Measurements from ENCODE around the gene PIP4K2A.
A peak's percentile ranks its signal among the peaks of the same experiment; 100 is the strongest.
"Not testable (repeated sequence)": the region's sequence is repeated elsewhere in the genome, so short reads cannot be mapped to it uniquely, and the experiment has no call there.

Gene PIP4K2A

DNA sequence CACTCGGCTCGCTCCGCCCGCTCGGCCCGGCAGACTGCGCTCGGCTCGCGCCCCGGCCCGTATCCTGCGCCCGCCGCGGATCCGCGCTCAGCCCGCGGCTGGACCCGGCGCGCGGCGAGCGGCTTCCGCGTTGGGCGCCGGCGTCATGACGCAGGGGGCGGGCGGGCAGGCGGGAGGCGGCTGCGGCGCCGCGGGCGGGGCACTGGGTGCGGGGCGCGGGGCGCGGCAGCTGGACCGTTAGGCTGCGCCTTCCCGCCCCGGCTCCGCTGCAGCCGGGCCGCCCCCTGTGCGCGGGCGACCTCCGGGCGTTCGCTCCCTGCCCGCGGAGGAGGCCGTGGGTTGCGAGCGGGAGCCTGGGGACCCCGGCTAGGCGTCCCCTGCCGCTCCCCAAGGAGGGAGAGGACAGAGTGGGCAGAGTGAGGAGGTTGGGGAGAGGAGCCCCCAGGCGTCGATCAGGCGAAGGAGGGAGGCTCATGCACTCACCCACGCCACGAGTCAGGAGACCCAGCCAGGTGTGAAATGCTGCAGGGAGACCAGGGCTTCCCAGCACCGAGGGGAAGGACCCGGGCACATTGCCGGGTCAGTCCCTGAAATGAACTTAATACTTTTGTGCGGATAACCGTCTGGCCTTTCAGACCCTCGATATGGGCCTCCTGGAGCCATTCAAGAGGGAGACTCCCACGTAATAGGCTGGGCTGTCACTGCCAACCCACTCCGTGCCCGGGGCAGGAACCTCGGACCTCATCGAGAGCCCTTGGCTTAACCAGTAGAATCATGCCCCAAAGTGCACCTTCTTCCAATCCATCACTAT is at the start of gene PIP4K2A:
Gene PIP4K2A, minus strand, starts transcription at position 100 of the 811 bp plus-strand sequence. CDS start 252 bp downstream, outside the sequence.
- peak; percentile 69 for DNase-seq (ENCODE audit: low spot score)

DNA sequence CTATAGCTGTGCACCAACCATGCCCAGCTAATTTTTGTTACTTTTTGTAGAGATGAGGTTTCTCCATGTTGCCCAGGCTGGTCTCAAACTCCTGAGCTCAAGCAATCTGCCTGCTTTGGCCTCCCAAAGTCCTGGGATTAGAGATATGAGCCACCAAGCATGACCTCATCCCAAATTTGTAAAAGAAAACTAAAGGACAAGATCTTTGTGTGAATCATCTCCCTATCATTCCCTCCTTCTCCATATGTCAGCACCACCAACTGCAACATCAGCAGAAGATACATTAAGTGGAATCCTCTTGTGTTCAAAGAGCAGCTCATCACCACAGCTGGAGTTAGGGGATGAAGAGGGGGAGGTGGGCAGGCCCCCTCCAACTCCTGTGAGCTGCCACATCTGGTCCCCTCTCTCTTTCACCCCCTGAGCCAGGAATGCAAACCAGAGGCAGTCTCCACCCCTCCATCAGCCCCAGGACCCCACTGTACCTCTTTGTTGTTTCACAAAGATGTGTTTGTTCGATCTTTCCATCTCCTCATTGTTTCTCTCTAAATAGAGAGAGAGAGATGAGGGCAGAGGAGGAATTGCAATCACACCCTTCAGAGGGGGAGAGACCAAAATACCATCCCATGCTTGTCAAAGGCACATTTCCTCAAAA is 47.3 kb upstream of the PIP4K2A start:
- DNase-seq (ENCODE audit: low spot score) = no peak

DNA sequence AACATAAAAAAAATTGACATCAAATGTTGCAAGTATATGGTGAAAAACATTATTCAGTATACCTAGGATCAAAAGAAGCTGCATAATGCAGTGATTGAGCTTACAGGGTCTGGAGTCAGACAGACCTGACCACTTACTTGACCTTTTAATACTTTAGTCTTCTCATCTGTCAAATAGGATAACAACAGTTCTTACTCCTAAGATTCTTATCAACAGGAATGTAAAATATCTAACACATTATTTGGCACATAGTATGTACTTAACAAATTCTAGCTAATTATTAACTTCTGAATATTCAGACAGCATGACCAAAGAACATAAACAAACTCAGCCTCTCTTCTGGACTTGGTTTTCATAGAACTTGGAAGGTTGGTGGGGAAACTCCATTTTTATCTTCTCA is 45.6 kb upstream of the PIP4K2A start:
- DNase-seq (ENCODE audit: low spot score) = no peak

DNA sequence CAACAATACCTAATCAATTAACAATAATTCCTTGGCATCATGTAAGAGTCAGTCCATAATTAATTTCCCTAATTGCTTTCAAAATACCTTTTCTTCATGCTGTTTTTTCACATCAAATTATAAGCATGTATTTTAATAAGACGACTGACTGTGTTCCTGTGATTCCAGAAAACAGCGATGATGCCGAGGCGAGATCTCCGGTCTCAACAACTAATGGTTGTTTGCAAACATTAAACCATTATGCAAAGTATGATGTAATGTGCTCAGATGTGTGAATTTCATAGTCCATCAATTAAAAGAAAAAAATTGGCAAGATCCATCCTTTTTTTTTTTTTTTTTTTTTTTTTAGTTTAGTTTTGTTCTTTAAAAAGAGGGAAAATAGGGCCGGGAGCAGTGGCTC is 44.5 kb upstream of the PIP4K2A start:
- no peak for DNase-seq (ENCODE audit: low spot score)

DNA sequence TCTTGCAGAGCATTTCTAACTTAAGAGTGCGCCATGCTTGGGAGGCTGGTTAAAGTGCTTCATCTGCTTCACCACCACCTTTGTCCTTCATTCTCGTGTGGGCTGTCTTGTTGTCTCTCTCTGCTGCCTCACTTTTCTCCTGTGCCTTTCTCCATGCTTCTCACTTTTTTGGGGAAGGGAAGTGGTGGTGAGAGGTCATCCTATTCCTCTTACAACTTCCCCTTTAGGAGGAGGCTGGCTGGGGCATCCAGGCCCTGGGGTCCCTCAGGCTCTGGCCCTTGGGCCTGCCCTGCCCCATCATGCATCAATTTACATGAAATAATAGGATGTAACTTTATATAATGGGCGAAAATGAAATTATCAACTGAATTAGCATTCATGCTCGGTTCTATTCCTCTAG is 39.9 kb upstream of the PIP4K2A start:
- DNase-seq (ENCODE audit: low spot score) = no peak

DNA sequence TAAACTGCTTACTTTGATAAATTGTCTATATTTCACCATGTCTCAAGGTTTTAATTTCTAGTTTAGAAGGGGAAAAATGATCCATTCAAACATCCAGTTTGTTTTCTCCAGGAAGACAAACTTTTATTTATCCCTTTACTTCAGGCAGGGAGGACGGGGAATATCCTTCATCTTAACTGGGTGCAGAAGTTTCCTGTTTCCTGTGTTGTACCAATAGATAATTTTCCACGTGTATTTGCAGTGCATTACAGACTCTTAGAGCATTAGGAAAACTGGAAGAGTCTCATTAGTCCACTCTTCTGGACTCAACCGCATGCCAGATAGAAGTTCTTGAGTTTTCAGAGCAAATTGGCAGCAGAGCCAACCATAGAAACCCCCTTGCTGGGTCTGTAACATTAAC is 39.4 kb upstream of the PIP4K2A start:
- DNase-seq (ENCODE audit: low spot score) = no peak

DNA sequence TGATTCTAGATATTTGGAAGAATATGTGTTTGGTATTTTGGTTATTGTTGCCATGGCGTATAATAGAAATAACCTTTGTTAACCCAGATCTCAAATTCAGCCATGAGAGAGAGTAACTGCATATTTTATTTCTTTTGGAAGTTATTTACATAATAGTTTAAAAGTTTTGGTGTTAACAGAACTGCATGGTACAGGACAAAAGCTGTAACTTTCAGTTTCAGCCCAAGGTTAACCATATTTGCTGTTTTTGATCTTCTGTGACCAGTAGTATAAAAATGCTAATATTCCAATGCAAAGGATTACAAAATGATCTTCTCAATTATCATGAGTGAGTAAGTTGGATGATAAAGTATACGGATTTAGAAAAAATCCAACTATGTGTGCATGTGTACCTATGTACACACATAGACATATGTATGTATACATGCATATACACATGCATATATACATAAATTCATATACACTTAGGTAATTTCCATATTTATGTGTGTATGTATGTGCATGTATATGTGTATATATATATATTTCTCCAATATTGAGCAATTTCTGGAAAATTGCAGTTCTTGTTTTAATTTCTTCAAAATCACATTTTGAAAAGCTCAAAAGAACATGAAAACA is 38.0 kb upstream of the PIP4K2A start:
- no peak for DNase-seq (ENCODE audit: low spot score)

DNA sequence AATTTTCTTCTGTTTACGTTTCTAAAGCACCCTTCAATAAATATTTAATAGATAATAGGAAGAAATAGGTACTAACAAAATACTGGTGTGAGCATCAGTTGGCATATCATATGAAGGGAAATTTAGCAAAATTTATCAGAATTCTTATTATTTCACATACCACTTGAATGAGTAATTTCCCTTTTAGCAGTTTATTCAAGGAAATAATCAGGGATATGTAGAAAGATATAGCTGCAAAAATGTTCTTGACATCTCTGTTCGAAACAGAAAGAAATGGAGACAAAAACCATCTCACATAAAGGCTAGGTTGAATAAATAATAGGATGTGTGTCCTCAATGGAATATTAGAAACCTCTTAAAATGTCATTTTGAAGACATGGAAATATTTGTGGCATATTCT is 35.8 kb upstream of the PIP4K2A start:
- no peak for DNase-seq (ENCODE audit: low spot score)

DNA sequence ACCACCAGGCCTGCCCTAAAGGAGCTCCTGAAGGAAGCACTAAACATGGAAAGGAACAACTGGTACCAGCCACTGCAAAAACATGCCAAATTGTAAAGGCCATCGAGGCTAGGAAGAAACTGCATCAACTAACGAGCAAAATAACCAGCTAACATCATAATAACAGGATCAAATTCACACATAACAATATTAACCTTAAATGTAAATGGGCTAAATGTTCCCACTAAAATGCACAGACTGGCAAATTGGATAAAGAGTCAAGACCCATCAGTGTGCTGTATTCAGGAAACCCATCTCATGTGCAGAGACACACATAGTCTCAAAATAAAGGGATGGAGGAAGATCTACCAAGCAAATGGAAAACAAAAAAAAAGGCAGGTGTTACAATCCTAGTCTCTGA is 30.5 kb upstream of the PIP4K2A start:
- not testable (repeated sequence) for DNase-seq (ENCODE audit: low spot score)

DNA sequence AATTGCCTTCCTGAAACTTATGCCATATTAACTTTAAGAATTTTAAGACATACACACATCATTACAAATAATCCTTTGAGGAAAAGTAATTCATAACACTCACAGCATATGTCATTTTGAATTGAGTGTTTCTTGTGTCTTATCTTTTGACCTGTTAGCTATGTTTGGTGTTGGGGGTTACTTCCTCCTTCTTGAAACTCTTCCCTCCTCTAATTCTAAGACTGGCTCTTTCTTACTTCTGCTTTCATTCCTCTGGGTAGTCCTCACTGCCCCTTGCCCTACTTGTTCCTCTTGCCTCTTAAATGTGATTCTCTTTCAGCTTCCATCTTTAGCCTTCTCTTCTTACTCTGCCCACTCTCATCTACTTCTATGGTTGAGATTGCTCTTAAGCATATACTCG is 28.3 kb upstream of the PIP4K2A start:
- DNase-seq (ENCODE audit: low spot score) = no peak

DNA sequence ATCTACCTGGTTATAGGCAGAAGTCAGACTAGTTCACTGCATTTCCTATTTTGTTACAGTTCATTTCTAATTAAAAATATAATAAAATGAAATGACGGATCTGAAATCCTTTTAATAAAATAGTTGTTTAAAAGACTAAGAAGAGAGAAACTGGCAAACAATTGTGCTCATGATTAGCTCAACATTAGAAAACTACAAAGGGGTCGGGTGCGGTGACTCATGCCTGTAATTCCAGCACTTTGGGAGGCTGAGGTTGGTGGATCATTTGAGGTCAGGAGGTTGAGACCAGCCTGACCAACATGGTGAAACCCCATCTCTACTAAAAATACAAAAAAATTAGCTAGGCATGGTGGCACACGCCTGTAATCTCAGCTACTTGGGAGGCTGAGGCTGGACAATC is 27.3 kb upstream of the PIP4K2A start:
- not testable (repeated sequence) for DNase-seq (ENCODE audit: low spot score)

DNA sequence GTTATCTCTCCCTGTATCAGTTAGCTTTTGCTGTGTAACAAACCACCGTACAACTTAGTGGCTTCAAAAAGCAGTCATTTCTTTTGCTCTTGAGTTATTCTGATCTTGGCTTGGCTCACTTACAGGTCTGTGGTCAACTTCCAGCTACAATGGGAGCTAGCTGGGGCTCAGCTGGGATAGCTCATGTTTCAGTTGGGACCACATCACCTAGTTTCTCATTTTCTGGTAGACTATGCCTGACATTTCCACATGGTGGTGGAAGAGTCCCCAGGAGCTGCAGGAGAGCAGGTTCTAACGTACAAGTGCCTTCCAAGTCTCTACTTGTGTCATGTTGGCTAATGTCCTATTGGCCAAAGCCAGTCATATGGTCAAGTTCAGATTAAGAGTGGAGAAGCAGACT is 25.8 kb upstream of the PIP4K2A start:
- DNase-seq (ENCODE audit: low spot score) = no peak

DNA sequence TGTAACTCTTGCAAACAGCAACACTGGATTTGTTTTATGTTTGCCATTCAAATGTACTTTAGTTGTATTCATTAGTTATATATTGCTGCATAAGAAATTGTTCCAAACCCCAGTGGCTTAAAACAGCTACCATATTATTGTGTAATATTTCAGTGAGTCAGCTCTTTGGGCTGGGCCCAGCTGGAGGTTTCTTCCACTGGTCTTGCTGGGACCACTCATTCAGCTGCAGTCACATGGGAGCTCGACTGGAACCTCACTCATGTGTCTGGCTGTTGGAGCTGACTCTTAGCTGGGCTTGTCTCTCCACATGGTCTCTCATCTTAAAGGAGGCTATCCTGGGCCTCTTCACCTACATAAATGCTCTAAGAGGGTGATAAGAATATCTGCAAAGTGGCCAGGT is 23.2 kb upstream of the PIP4K2A start:
- no peak for DNase-seq (ENCODE audit: low spot score)

DNA sequence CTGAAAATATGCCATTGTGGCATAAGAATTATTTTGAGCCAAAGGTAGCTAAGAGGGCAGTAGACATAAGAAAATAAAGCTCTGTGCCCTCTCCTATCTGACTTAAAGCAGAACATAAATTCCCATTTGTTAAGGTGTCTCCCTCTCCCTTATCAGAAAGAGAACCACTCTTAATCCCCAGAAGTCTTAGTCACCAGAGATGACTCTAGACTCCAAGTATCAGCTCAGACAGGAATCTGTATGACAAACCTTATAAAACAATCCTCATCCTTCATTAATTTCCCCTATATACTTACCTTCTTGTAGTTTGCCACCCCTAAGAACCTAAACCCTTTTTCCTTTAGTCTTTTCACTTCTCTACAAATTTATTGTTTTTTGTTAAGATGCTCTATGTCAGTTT is 21.8 kb upstream of the PIP4K2A start:
- DNase-seq (ENCODE audit: low spot score) = no peak

DNA sequence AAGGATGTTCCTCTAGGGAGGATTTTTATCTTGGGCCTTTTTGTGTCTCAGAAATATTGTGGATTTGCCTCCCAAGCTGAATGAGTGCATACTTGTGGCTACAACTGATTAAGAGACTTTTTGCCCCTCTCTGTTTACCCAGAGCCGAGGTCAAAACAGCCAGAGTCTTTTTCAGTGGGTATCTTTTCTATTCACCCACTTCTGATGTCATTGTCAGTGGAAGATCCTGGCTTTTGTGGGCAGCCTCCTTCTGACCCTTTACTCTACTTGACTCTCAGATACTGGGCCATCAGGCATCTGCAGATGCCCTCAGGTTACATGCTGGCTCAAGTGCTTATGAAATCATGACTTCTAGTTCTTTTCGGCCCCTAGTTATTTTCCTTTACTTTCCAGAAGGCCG is 19.6 kb upstream of the PIP4K2A start:
- DNase-seq (ENCODE audit: low spot score) = no peak

DNA sequence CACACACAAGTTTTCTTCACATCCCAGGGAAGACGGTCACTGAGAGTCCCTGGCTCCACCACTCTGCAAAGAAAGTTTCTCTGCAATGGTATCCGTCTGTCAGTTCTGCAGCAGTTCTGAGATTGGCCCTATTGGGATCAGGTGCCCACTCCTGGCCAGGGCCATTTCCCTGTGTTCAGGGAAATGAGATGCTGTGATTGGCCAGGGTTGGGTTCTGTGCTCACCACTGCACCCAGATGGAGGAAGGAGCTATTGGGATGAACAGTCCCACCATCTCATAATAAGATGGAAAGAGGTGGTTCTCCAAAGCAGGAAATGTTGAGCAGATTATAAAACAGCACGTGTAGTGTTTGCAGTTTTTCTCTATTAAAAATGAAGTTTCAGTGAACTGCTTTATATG is 13.3 kb upstream of the PIP4K2A start:
- DNase-seq (ENCODE audit: low spot score) = no peak

DNA sequence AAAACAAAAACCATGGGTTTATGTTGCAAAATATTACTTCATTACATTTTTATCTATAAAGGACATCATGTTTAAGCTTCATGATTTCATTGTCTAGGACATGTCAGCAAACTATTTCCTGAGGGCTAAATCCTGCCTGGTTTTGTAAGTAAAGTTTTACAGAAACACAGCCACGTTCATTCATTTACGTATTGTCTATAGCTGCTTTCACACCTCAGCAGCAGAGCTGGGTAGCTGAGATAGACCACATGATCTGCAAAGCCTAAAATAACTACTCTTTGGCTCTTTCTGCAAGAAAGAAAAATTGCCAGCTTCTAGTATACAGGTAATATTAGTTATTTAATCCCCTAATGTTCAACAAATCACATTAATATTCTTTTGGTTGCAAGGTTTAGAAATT is 12.7 kb upstream of the PIP4K2A start:
- DNase-seq (ENCODE audit: low spot score) = no peak

DNA sequence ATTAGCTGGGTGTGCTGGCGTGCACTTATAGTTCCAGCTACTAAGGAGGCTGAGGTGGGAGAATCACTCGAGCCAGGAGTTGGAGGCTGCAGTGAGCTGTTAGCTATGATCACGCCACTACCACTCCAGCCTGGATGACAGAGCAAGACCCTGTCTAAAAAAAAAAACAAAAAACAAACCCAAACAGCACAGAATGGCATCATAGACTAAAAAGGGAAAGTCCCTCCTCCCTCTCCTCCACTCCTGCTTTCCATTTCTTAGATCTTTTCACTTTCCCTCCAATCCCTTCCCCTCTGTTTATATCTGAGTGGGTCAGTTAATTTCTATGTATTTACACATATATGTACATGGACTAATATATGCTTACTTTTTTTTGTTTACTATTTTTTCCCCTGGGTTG is 10.4 kb upstream of the PIP4K2A start:
- no peak for DNase-seq (ENCODE audit: low spot score)

DNA sequence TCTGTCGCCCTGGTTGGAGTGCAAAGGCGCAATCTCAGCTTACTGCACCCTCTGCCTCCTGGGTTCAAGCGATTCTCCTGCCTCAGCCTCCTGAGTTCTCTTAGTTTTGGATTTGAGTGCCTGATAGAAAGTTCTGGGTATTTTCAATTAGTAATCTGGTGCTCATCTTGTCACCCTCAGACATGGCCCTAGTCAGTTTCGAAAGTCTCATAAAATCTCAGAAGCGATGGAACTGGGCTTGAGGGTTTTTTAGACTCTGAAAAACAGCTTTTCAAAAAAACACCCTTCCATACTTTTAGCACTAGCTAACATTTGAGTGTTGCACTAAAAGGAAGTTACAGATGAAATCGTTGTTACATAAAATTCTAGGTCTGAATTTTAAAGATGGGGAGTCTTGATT is 9.4 kb upstream of the PIP4K2A start:
- DNase-seq (ENCODE audit: low spot score) = no peak

DNA sequence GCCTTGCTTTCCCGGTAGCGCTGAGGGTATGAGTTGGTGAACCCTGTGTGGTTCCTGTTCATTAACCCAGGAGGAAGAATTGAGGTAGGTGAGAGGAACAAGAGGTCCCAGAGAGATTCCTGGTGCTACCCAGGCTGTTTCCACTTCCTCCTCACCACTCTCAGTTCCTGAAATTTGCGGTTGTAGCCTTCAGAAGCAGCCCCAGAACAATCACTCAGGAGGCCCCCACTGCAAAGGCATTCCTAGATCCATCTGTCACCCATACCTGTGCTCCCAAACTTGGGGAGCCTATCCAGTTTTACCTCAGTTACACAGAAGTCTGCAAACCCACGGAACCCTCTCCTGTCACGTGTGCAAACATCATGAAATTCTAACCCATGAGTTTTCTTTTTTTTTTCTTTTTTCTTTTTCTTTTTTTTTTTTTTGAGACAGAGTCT is 9.0 kb upstream of the PIP4K2A start:
- no peak for DNase-seq (ENCODE audit: low spot score)

DNA sequence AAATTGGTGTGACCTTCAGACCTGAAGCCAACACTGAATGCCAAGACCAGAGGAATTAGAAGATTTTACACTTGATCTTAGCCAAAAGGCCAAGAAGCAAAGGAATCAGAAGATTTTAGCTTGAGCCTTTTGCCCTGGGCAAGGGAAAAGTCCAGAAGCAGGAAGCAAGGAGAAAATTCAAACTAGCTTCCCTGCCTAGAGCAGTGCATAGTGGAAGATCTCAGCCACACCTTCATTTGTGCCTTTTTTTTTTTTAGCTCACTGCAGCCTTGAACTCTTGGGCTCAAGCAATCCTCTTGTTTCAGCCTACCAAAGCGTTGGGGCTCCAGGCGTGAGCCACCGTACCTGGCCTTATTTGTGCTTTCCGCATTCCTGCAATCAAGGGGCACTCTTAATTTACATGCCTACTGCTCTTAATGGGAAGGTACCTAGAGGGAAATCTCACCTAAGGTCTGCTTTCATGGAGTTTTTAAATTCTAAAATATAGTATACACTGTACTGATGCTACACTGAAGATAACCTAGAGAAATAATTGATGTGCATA is 8.3 kb upstream of the PIP4K2A start:
- no peak for DNase-seq (ENCODE audit: low spot score)

DNA sequence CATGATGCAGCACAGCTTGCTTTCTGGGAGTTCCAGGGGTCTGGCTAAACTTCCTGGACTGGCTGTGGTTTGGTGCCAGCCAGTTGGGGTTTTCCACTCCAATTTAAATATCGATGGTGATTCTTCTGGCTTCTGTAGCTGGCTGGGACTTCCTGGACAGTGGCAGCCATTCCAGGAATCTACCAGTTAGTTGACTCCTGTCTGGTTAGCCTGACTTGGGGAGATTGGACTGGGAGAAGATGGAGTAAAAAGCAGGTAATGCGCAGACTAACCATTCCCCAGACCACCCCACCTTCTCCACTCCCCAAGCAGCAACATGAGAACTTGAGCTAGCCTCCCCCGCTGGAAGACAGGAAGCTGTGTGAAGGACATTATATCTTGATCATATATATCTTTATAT is 6.3 kb upstream of the PIP4K2A start:
- DNase-seq (ENCODE audit: low spot score) = no peak

DNA sequence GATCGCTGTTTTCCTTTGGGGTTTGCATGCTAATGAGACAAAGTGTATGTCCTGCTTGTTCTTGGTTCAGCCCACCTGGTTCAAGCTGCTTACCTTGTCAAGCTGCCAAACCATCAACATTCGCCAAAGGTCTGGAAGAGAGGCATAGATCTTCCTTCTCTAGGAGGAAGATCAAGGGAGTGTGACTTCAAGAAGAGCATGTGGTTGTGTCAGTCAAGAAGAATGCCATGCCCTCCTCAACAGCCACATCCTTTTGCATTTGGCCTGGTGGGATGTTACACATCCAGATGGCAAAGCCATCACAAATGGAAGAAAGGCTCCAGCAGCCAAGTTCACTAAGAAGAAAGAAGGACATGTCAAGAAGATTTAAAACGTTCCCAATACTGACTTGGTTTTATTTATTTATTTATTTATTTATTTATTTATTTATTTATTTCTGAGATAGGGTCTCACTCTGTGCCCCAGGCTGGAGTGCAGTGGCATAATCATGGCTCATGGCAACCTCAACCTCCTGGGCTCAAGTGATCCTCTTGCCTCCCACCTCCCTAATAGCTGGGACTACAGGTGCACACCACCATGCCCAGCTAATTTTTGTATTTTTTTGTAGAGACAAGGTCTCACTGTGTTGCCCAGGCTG is 5.1 kb upstream of the PIP4K2A start:
- DNase-seq (ENCODE audit: low spot score) = no peak
